Cerebellar nuclear complex (tissue), 1 donor: ENCODE results near the gene MRPS14.

Experiments used
- DNase-seq, 2 experiments: peaks; one replicate each; lab custom pipeline; 2025; lab: John Stamatoyannopoulos, UW

Gene MRPS14

DNA sequence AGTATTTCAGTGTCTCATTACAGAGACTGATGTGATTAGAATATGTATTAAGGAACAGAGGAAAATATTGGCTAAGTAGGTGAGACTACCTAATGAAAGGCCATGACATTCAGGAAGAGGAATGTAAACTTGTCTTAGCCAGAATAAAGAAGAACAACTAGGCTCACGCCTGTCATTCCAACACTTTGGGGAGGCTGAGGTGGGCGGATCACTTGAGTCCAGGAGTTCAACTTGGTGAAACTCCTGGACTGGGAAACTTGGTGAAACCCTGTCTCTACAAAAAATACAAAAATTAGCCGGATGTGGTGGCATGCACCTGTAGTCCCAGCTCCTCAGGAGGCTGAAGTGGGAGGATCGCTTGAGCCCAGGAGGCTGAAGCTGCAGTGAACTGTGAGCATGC lies 38.3 kb downstream of the MRPS14 start:
- no peak for DNase-seq

- DNase-seq = peak in 1 of 2 experiments; percentile 22
These were observed 40.1 kb downstream of the MRPS14 start for GRCh38 chr1:174982971-174983689.

DNA sequence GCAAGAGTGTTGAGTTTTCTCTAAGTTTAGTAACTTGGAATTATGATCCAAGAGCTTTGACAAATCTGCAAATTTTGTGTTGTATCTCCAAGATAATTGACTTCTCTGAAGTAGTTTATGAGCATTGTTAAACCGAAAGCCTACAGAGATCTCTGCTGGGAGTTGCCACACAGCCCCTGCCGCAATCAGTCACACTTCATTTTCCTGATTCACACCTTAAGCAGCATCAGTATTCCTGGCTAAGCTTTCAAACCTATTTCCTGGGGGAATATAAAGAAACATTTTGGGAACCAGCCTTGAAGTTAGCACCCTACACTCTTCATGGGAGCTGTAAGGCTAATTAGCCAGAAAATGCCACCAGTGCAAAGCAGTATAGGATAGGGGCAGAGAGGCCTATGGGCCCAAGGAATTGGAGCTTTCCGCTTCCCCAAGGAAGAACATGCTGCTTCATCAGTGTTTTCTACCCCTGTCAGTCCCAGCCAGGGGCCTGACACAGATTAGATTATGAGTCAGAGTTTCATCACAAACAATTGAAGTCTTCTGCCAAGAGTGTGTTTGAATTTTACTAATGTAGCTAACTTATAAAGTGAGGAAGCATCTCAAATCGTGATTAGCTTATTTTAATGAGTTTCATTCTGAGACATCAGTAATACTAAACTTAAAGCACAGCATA lies 46.7 kb downstream of the MRPS14 start:
- no peak for DNase-seq

GRCh38 chr1:174975764-174976163 lies 47.5 kb downstream of the MRPS14 start:
- no peak for DNase-seq

- peak; percentile 84 for DNase-seq
These were observed 48.5 kb downstream of the MRPS14 start for GRCh38 chr1:174974711-174975119.

DNA sequence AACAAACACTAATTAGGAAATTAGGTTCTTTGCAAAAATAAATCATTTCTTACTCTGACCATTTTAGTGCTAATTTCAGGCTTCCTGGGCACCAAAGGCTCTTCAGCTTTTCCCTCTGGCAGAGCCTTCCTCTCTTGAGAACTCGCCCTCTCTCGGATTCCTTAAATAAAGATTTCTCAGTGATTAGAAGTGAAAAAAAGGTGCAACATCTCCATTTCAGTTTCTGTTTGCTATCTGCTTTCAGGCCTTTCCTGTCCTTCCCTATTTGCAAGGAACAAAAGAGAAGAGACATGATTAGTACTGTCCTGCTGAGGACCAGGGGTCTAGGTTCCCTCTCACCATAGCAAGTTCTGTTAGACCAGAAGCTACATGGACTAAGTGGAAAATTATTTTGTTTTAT lies 51.3 kb downstream of the MRPS14 start:
- no peak for DNase-seq

- DNase-seq = no peak
These were observed 51.8 kb downstream of the MRPS14 start for GRCh38 chr1:174971466-174971865.

GRCh38 chr1:174969977-174970376 lies 53.2 kb downstream of the MRPS14 start:
- no peak for DNase-seq

DNA sequence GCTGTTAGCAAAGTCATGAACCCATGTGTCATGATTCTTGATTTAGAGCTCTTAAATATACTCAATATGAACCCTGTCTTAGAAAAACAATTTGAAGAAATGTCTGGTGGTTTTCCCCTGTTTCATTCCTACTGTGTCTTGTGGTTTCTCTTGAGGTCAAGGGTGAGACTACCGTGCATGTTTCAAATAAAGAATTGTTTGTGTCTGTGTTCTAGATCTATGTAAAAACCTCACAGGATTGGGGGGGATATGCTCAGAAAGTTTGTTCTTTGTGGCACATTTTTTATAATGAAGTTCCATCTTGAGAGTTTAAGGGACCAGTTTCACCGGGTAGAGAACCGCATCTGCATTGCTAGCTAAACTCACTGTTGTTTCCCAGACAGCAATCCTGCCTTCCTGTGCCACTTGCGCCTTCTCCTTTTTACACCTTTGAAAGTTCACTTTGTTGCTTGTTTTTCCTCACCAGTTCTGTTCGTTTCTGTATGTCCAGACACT lies 54.4 kb downstream of the MRPS14 start:
- no peak for DNase-seq

DNA sequence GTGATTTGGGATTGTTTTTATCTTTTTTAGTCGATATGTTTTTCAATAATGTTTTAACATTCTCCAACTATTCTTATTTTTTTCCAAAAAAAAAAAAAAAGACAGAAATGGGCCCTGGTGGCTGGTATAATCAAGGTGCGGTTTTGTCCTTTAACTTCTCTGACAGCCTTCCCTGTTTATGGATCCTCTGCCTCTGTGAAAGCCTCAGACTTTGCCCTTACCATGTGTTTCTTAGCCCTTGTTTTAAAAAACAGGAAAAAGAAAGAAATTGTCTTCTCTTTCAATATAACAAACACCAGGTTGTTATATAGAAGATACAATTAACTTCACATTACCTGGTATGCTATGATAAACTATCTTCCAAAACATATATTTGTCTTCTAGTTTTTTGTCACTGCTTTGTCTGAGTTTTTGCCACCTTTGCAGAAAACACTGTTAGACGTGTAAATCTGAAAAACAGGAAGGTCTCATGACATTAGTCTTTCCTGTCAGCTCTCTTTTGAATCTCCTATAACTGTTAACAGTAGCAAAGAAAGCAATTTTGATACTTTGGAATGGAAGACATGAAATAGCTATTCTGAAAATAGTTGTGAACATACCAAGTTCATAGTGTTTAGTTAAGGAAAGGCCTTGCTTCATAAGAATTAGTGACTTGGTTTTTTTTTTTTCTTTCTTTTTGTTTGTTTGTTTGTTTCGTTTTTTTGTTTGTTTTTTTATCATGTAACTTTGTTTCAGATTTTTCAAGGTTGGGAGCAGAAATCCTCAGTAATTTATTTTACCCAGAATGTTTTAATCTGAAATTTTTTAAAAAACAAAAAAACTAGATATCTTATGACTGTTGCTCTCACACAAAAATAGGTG lies 55.1 kb downstream of the MRPS14 start:
- DNase-seq = no peak

DNA sequence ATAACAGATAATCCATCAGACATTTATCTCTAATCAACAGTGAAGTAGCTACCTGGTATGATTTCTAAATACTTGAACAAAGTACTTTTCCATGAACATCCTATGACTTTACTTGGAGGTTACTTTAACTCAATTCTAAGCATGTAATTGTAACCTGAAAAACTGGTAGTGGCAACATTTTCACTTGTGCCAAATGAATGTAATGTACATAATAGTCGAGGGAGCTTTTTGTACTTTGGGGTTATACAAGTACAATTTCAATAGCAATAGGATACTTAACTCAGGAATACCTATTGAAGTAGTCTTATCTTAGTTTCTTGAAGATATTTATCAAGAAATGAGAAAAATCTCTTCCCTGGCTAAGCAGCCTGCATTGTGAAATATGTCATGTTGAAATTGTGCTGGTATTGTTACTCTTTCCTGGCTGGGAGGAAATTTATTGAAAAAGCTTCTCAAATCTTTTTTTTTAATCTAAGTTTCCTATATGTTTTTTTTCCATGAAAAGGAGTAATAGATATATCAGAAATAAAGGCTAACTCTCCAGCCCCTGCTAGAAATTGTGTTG lies 57.1 kb downstream of the MRPS14 start:
- DNase-seq = no peak

DNA sequence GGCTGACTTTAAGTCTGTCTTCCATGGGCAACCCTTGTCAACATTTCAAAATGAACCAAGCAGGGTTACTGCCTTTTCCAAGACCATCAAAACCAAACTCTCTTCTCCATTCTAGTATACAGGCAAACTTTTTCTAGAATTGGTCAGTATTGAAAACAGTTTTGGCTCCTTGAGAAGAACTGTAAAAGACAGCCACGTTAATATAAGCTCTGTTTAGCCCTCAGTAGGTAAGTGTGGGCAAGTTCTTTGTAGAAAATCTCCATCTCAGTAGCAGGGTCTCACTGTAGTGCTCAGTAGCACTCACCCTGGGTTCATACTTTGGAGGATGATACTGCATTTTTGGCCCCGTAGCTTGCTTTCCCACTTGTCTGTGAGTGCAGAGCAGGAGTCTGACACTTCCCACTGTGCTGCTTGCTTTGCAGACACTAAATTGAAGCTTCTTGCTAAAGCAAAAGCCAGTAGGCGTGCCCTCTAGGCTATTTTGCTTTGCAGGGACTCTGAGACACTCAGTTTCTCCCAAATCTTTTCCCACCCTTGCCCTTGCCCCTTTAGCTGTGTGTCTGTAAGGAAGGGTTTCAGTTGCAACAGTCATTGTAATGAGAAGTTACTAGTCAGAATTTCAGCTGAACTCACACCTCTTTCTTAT lies 57.7 kb downstream of the MRPS14 start:
- DNase-seq = peak in 1 of 2 experiments; percentile 29

GRCh38 chr1:174964972-174965361 lies 58.3 kb downstream of the MRPS14 start:
- DNase-seq = no peak

- no peak for DNase-seq
These were observed 58.8 kb downstream of the MRPS14 start for GRCh38 chr1:174964261-174964971.

GRCh38 chr1:174963529-174964125 lies 59.6 kb downstream of the MRPS14 start:
- no peak for DNase-seq
